Measurements from ENCODE around the gene SLC22A2.

Gene SLC22A2

DNA sequence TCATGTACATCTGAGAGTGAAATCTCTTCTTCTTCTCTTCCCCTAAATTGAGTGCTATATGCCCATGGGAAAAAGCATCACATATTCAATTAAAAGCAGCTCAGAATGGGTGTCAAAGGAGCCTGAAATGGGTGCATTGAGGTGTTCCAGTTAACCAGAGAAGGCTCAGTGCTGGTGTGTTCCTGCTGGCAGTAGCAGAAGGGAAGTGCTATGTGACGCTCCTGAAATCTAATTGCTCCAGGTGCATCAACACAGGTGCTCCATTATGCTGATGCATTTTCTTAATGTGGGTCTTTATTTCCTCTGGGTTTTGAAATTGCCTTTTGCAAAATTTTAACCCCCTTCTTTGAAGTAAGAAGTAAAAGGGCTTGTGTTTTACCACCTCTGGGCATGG, 17.9 kb downstream of the SLC22A2 start:
- TF ChIP-seq POLR2AphosphoS5 (IDR thresholded peaks at IDR 0.05; ENCODE audit: low read depth, low read length) (no peak), SIN3A (IDR thresholded peaks at IDR 0.05; ENCODE audit: borderline replicate concordance, insufficient read depth, low read length) (no peak), TAF1 (IDR thresholded peaks at IDR 0.05; ENCODE audit: borderline replicate concordance, insufficient read depth, low read length) (no peak), FOXP2 (optimal IDR thresholded peaks at IDR 0.05; ENCODE audit: borderline replicate concordance, extremely low read depth, extremely low read length, insufficient read depth) (no peak), REST (IDR thresholded peaks at IDR 0.05; ENCODE audit: insufficient read depth in 1 of 2, low read depth in 2 of 2, low read length in 2 of 2) (no peak)

DNA sequence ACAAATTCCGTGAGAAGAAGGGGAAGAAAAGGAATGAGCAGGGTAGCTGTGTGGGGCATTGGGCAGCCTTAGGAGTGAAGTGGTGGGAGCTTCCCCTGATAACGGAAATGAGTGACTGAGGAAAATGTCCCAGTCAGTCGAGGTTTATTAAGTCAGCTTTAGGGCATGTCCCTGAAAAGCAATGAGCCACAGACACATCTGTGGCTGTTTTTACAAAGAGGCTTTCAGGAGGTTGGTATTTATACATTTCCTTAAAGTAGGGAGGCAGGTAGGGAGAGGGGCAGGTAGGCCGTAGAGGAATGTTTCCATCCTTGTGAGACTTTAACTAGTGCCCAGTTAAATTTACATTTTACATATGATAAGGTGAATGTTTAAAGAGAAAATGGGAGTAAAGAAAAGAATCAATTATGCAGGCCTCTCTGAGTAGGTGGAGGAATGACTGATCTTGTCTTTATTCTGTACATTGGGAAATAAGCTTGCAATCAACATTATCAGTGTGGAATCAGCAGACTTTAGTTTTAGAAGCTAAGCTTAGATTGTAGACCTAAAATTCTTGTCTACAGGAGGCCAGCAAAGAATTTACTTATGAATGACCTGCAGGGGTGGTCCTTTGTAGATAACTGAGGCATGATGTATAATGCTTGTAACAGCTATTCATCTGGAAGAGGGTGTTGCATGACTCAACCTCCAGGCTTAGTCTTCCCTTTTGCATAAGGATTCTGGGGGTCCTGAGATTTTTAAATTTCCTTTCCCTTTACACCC, 18.5 kb downstream of the SLC22A2 start:
- TF ChIP-seq TAF1 (IDR thresholded peaks at IDR 0.05; ENCODE audit: borderline replicate concordance, insufficient read depth, low read length) (no peak), POLR2AphosphoS5 (IDR thresholded peaks at IDR 0.05; ENCODE audit: low read depth, low read length) (no peak), FOXP2 (optimal IDR thresholded peaks at IDR 0.05; ENCODE audit: borderline replicate concordance, extremely low read depth, extremely low read length, insufficient read depth) (no peak), SIN3A (IDR thresholded peaks at IDR 0.05; ENCODE audit: borderline replicate concordance, insufficient read depth, low read length) (no peak), REST (IDR thresholded peaks at IDR 0.05; ENCODE audit: insufficient read depth in 1 of 2, low read depth in 2 of 2, low read length in 2 of 2) (no peak)

DNA sequence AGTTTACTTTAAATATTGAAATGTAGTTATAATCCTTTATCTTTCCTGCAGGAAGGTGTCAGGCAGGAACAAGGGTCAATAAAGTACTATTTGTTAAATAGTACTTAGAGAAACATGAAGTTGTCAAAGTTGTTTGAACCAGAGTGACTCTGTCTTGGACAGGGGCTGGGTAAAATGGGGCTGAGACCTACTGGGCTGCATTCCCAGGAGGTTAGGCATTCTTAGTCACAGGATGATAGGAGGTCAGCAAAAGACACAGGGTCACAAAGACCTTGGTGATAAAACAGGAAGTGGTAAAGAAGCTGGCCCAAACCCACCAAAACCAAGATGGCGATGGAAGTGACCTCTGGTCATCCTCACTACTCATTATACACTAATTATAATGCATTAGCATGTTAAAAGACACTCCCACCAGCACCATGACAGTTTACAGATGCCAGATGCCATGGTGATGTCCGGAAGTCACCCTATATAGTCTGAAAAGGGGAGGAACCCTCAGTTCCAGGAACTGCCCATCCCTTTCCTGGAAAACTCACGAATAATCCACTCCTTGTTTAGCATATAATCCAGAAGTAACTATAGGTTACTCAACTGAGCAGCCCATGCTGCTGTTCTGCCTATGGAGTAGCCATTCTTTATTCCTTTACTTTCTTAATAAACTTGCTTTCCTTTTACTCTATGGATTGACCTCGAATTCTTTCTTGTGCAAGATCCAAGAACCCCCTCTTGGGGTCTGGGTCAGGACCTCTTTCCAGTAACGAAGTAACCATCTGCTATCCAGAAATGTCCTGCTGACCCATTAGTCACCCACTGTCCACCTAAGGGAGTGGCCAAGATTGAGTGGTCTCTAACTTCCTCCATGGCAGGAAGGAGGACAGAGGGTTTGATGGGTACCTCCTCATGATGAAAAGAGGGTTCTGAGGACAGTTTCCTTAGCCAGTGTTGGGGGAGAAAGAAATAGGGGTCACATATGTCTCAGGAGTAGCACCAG, 19.6 kb downstream of the SLC22A2 start:
- no peak for TF ChIP-seq SIN3A (IDR thresholded peaks at IDR 0.05; ENCODE audit: borderline replicate concordance, insufficient read depth, low read length)
- no peak for TF ChIP-seq FOXP2 (optimal IDR thresholded peaks at IDR 0.05; ENCODE audit: borderline replicate concordance, extremely low read depth, extremely low read length, insufficient read depth)

- TF ChIP-seq SIN3A (IDR thresholded peaks at IDR 0.05; ENCODE audit: borderline replicate concordance, insufficient read depth, low read length) (no peak), FOXP2 (optimal IDR thresholded peaks at IDR 0.05; ENCODE audit: borderline replicate concordance, extremely low read depth, extremely low read length, insufficient read depth) (no peak), POLR2AphosphoS5 (IDR thresholded peaks at IDR 0.05; ENCODE audit: low read depth, low read length) (no peak), REST (IDR thresholded peaks at IDR 0.05; ENCODE audit: insufficient read depth in 1 of 2, low read depth in 2 of 2, low read length in 2 of 2) (no peak), TAF1 (IDR thresholded peaks at IDR 0.05; ENCODE audit: borderline replicate concordance, insufficient read depth, low read length) (no peak)
These were observed 20.3 kb downstream of the SLC22A2 start for GRCh38 chr6:160238278-160238711.

DNA sequence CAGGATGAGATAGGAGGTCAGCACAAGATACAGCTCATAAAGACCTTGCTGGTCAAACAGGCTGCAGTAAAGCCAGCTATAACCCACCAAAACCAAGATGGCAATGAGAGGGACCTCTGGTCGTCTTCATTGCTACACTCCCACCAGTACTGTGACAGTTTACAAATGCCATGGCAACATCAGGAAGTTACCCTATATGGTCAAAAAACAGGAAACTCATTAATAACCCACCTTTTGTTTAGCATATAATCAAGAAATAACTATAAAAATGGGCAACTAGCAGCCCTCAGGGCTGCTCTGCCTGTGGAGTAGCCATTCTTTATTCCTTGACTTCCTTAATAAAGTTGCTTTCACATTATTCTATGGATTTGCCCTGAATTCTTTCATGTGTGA, 30.9 kb downstream of the SLC22A2 start:
- TF ChIP-seq REST (IDR thresholded peaks at IDR 0.05; ENCODE audit: insufficient read depth in 1 of 2, low read depth in 2 of 2, low read length in 2 of 2) (no peak), POLR2AphosphoS5 (IDR thresholded peaks at IDR 0.05; ENCODE audit: low read depth, low read length) (no peak), SIN3A (IDR thresholded peaks at IDR 0.05; ENCODE audit: borderline replicate concordance, insufficient read depth, low read length) (no peak), TAF1 (IDR thresholded peaks at IDR 0.05; ENCODE audit: borderline replicate concordance, insufficient read depth, low read length) (no peak), FOXP2 (optimal IDR thresholded peaks at IDR 0.05; ENCODE audit: borderline replicate concordance, extremely low read depth, extremely low read length, insufficient read depth) (no peak)
